Forelimb muscle (tissue), 1 donor: ENCODE data around the gene GHSR. TPM values are rescaled to one million over a fixed set of nuclear protein-coding genes. Genes with fewer than 3 reads are reported as not detected.
A peak's percentile ranks its signal among the peaks of the same experiment; 100 is the strongest.

Source experiments
- DNase-seq: peaks from one replicate; pipeline ENCODE4 v3.0.0-alpha.2; 2013; ENCODE audit warnings: low read depth
- polyA plus RNA-seq: library from polyadenylated mRNA; unstranded; fragments of 120-200 nt; gene quantifications from one replicate; pipeline ENCODE4 v1.2.1, GENCODE V29; 2013; ENCODE audit not compliant: insufficient read length

Gene GHSR
- polyA plus RNA-seq, result not detected

- no peak for DNase-seq
Observed at GRCh38 chr3:172447611-172448579, at the start of gene GHSR. Gene GHSR (minus strand): TSS chr3:172448456. CDS start chr3:172448413, 43 bp downstream.

GRCh38 chr3:172490198-172490669 is 42.0 kb upstream of the GHSR start:
- peak; percentile 38 for DNase-seq

GRCh38 chr3:172478116-172478515 is 29.9 kb upstream of the GHSR start:
- no peak for DNase-seq

- no peak for DNase-seq
Observed at GRCh38 chr3:172476347-172476746, 28.1 kb upstream of the GHSR start.

- DNase-seq, result no peak
Observed at GRCh38 chr3:172475703-172476102, 27.4 kb upstream of the GHSR start.

GRCh38 chr3:172471903-172472302 is 23.6 kb upstream of the GHSR start:
- no peak for DNase-seq

- DNase-seq, result no peak
Observed at GRCh38 chr3:172470588-172470987, 22.3 kb upstream of the GHSR start.

GRCh38 chr3:172467170-172467824 is 19.0 kb upstream of the GHSR start:
- DNase-seq, result no peak

- no peak for DNase-seq
Observed at GRCh38 chr3:172466553-172467130, 18.4 kb upstream of the GHSR start.

- DNase-seq, result no peak
Observed at GRCh38 chr3:172465281-172465680, 17.0 kb upstream of the GHSR start.

- DNase-seq, result no peak
Observed at GRCh38 chr3:172464306-172464705, 16.1 kb upstream of the GHSR start.

GRCh38 chr3:172461530-172462138 is 13.4 kb upstream of the GHSR start:
- DNase-seq, result no peak

GRCh38 chr3:172456404-172456803 is 8.1 kb upstream of the GHSR start:
- DNase-seq, result no peak

- DNase-seq, result no peak
Observed at GRCh38 chr3:172454180-172454579, 5.9 kb upstream of the GHSR start.

- DNase-seq, result peak; percentile 6
Observed at GRCh38 chr3:172449466-172450149, 1.4 kb upstream of the GHSR start.

GRCh38 chr3:172448661-172449465 is 607 bp upstream of the GHSR start:
- no peak for DNase-seq

GRCh38 chr3:172446198-172446597 is 2.1 kb downstream of the GHSR start:
- DNase-seq, result no peak

- no peak for DNase-seq
Observed at GRCh38 chr3:172444821-172445220, 3.4 kb downstream of the GHSR start.

- no peak for DNase-seq
Observed at GRCh38 chr3:172442606-172443005, 5.7 kb downstream of the GHSR start.

- DNase-seq, result no peak
Observed at GRCh38 chr3:172441581-172441980, 6.7 kb downstream of the GHSR start.
